ENCODE measurements around the gene GPX2. TPM values are rescaled to one million over a fixed set of nuclear protein-coding genes. Genes with fewer than 3 reads are reported as not detected.
A peak's percentile ranks its signal among the peaks of the same experiment; 100 is the strongest.

Gene GPX2
- total and polyA plus RNA-seq, 2 of the 4 experiments (the other 2 are of a cell fraction), result not detected

GRCh38 chr14:64937171-64937820 lies 5.2 kb downstream of the GPX2 start:
- Histone ChIP-seq H2AK9ac (replicated peaks; ENCODE audit: low read depth, low read length, poor library complexity) (no peak overlapping the region), H3K4me3 (ENCODE audit: insufficient read depth, low read depth, low read length) (no peak overlapping the region), H3K27me3 (ENCODE audit: control insufficient read depth, insufficient read depth, low read length) (no peaks in the 10 kb centered on the region), H2AFZ (replicated peaks; ENCODE audit: low read length, poor library complexity) (no peak overlapping the region), H3K4me2 (ENCODE audit: low read depth, low read length) (no peak overlapping the region), H3K9me1 (ENCODE audit: insufficient read depth, low read length) (peaks cover 4% of the 10 kb centered on the region; the same call in 1 of the 2 replicates), H3K27ac (ENCODE audit: insufficient read depth, low read length) (no peak overlapping the region), H4K20me1 (ENCODE audit: insufficient read depth, low read length) (no peaks in the 10 kb centered on the region; the same call in 1 of the 2 replicates), H2BK20ac (ENCODE audit: low read depth, low read length) (no peak overlapping the region), H2BK15ac (ENCODE audit: low read depth, low read length) (no peak overlapping the region), H3K36me3 (ENCODE audit: control insufficient read depth, insufficient read depth, low read length) (peaks cover 6% of the 10 kb centered on the region), H3K23ac (ENCODE audit: low read depth, low read length) (no peak overlapping the region), H3K4me1 (ENCODE audit: control insufficient read depth, insufficient read depth, low read length) (no peaks in the 10 kb centered on the region), H3K56ac (ENCODE audit: extremely low read depth, insufficient read depth, low read length) (no peak overlapping the region), H3K9me3 (ENCODE audit: control insufficient read depth, insufficient read depth, low read length) (no peaks in the 10 kb centered on the region), H4K8ac (ENCODE audit: low read depth in 2 of 2, low read length in 2 of 2) (no peak overlapping the region), H3K4ac (ENCODE audit: low read depth, low read length) (no peak overlapping the region), H4K5ac (ENCODE audit: low read depth, low read length) (no peak overlapping the region), H3K9ac (ENCODE audit: low read depth, low read length) (no peak overlapping the region), H2BK5ac (ENCODE audit: low read depth, low read length, poor library complexity, severe bottlenecking) (no peak overlapping the region), H2BK120ac (ENCODE audit: low read depth, low read length) (no peak overlapping the region), H3K14ac (replicated peaks; ENCODE audit: low read depth, low read length) (no peak overlapping the region), H4K91ac (ENCODE audit: insufficient read depth, low read depth, low read length) (no peak overlapping the region), H3K79me1 (ENCODE audit: low read depth in 1 of 2, low read length in 2 of 2) (peaks cover 0 to 3% of the 10 kb centered on the region in 2 experiments; a peak in 1 of 4 replicates), H3K18ac (ENCODE audit: low read depth, low read length) (no peak overlapping the region), H2AK5ac (ENCODE audit: low read depth, low read length) (no peak overlapping the region)
- no TSS peak for BruUV-seq (replicated peaks)
- ATAC-seq (ENCODE audit: low read depth) (no peak; the same call in 1 of the 2 replicates), DNase-seq (peak; percentile 18)
- intact Hi-C loops (cut with micrococcal nuclease), result no loop called here
- in situ Hi-C loops (cut with MboI; ENCODE audit: low sequenced_read_pairs), result no loop called here
- POLR2A ChIA-PET (ENCODE audit: unreplicated experiment), result no interaction called here
- dilution Hi-C loops (cut with HindIII; ENCODE audit: low sequenced_read_pairs, unreplicated experiment), result no loop called here
- no peak for TF ChIP-seq BHLHE40 (IDR thresholded peaks at IDR 0.05; ENCODE audit: low read depth, low read length)
- no peak for TF ChIP-seq MAFK (IDR thresholded peaks at IDR 0.05; ENCODE audit: low read depth, low read length)
- TF ChIP-seq RCOR1 (IDR thresholded peaks at IDR 0.05; ENCODE audit: insufficient replicate concordance, low read length), result no peak
- no peak for TF ChIP-seq CEBPB (IDR thresholded peaks at IDR 0.05; ENCODE audit: low read depth, low read length)
- TF ChIP-seq NFE2L2 (IDR thresholded peaks at IDR 0.05; ENCODE audit: low read depth, low read length), result no peak
- TF ChIP-seq MXI1 (IDR thresholded peaks at IDR 0.05; ENCODE audit: borderline replicate concordance, low read depth, low read length), result no peak
- no peak for TF ChIP-seq CTCF (conservative IDR thresholded peaks at IDR 0.05; ENCODE audit: low read depth, low read length)
- TF ChIP-seq SMC3 (IDR thresholded peaks at IDR 0.05; ENCODE audit: low read depth, low read length), result no peak
- CTCF ChIA-PET, result interaction anchor here (0.8 kb wide), 1 partner anchor 13 kb away, joined by 3 read pairs; no protein-coding TSS in a partner anchor
- no CpG with 5 or more reads among the region's 1 CpG for WGBS, 2 experiments (ENCODE audit: extremely low coverage in 2 of 2, insufficient read length in 1 of 2)
